ENCODE results near the gene AK1. TPM values are rescaled to one million over a fixed set of nuclear protein-coding genes. Genes with fewer than 3 reads are reported as not detected.

The AK1 gene
- total RNA-seq, 1 experiment from 2014 or later = 36.9 TPM

- DNase-seq (ENCODE audit: extremely low read depth, low read depth) = no peak
Measured at GRCh38 chr9:127910613-127911205, 33.2 kb upstream of the AK1 start.

GRCh38 chr9:127909839-127910273 lies 32.4 kb upstream of the AK1 start:
- no peak for DNase-seq (ENCODE audit: extremely low read depth, low read depth)

GRCh38 chr9:127908660-127908926 lies 31.1 kb upstream of the AK1 start:
- DNase-seq (ENCODE audit: extremely low read depth, low read depth) = no peak

- DNase-seq (ENCODE audit: extremely low read depth, low read depth) = no peak
Measured at GRCh38 chr9:127907867-127908659, 30.6 kb upstream of the AK1 start.

GRCh38 chr9:127905788-127906191 lies 28.3 kb upstream of the AK1 start:
- DNase-seq (ENCODE audit: extremely low read depth, low read depth) = no peak

- no peak for DNase-seq (ENCODE audit: extremely low read depth, low read depth)
Measured at GRCh38 chr9:127905004-127905728, 27.7 kb upstream of the AK1 start.

GRCh38 chr9:127904561-127905003 lies 27.1 kb upstream of the AK1 start:
- DNase-seq (ENCODE audit: extremely low read depth, low read depth) = no peak

- no peak for DNase-seq (ENCODE audit: extremely low read depth, low read depth)
Measured at GRCh38 chr9:127903557-127904475, 26.3 kb upstream of the AK1 start.

- DNase-seq (ENCODE audit: extremely low read depth, low read depth) = no peak
Measured at GRCh38 chr9:127899128-127899943, 21.9 kb upstream of the AK1 start, which contains the start of gene ST6GALNAC6. ST6GALNAC6 (minus strand) TSS chr9:127899603; CDS start chr9:127897981, 1,622 bp downstream.

- no peak for DNase-seq (ENCODE audit: extremely low read depth, low read depth)
Measured at GRCh38 chr9:127898433-127899127, 21.1 kb upstream of the AK1 start.

GRCh38 chr9:127897193-127897692 lies 19.8 kb upstream of the AK1 start:
- DNase-seq (ENCODE audit: extremely low read depth, low read depth) = no peak

- no peak for DNase-seq (ENCODE audit: extremely low read depth, low read depth)
Measured at GRCh38 chr9:127896395-127897192, 19.1 kb upstream of the AK1 start.

- no peak for DNase-seq (ENCODE audit: extremely low read depth, low read depth)
Measured at GRCh38 chr9:127895811-127896210, 18.3 kb upstream of the AK1 start.

GRCh38 chr9:127893392-127893791 lies 15.9 kb upstream of the AK1 start:
- no peak for DNase-seq (ENCODE audit: extremely low read depth, low read depth)

GRCh38 chr9:127892831-127893230 lies 15.4 kb upstream of the AK1 start:
- DNase-seq (ENCODE audit: extremely low read depth, low read depth) = no peak

GRCh38 chr9:127890053-127890452 lies 12.6 kb upstream of the AK1 start:
- no peak for DNase-seq (ENCODE audit: extremely low read depth, low read depth)

- no peak for DNase-seq (ENCODE audit: extremely low read depth, low read depth)
Measured at GRCh38 chr9:127887792-127888191, 10.3 kb upstream of the AK1 start.

- no peak for DNase-seq (ENCODE audit: extremely low read depth, low read depth)
Measured at GRCh38 chr9:127886401-127886972, 9.0 kb upstream of the AK1 start.

Data from NCI-H460 (cell line).